Skeletal muscle tissue (tissue), 4 donors: ENCODE measurements around the gene BRICD5. TPM values are rescaled to one million over a fixed set of nuclear protein-coding genes. Genes with fewer than 3 reads are reported as not detected.
A peak's percentile ranks its signal among the peaks of the same experiment; 100 is the strongest.

Experiments
- H3K27ac ChIP-seq: one replicate; pipeline ENCODE4 v1.7.0; 2013; ENCODE audit warnings: mild to moderate bottlenecking, low read depth, low read length, inconsistent platforms
- H3K27me3 ChIP-seq, 3 donors: one replicate each; pipeline ENCODE4 v1.7.0; 2013; ENCODE audit warnings: low read length in 3 of 3; ENCODE audit not compliant: control insufficient read depth in 3 of 3, insufficient read depth in 3 of 3
- H3K36me3 ChIP-seq, 3 donors: one replicate each; pipeline ENCODE4 v1.7.0; 2013; ENCODE audit warnings: low read length in 3 of 3; ENCODE audit not compliant: control insufficient read depth in 3 of 3, insufficient read depth in 3 of 3
- H3K4me1 ChIP-seq, 3 donors: one replicate each; pipeline ENCODE4 v1.7.0; 2013; ENCODE audit warnings: low read length in 3 of 3, mild to moderate bottlenecking in 3 of 3; ENCODE audit not compliant: control insufficient read depth in 3 of 3, insufficient read depth in 3 of 3
- H3K4me3 ChIP-seq, 3 donors: one replicate each; pipeline ENCODE4 v1.7.0; 2013; ENCODE audit warnings: low read length in 3 of 3
- H3K9ac ChIP-seq, 3 donors: one replicate each; pipeline ENCODE4 v1.7.0; 2013; ENCODE audit warnings: low read length in 3 of 3, mild to moderate bottlenecking in 3 of 3, moderate library complexity in 2 of 3, low read depth in 1 of 3
- H3K9me3 ChIP-seq, 3 donors: one replicate each; pipeline ENCODE4 v1.7.0; 2013; ENCODE audit warnings: low read length in 3 of 3; ENCODE audit not compliant: control insufficient read depth in 3 of 3
- total RNA-seq: library from RNA; depleted of rRNA; stranded (reverse); fragments of >200 nt; gene quantifications from one replicate; pipeline ENCODE4 v1.2.3, GENCODE V29; 2014
- donor health status: Osteomylitis.

Gene BRICD5
- total RNA-seq, 1 donor from 2014 or later, result 2.1 TPM

DNA sequence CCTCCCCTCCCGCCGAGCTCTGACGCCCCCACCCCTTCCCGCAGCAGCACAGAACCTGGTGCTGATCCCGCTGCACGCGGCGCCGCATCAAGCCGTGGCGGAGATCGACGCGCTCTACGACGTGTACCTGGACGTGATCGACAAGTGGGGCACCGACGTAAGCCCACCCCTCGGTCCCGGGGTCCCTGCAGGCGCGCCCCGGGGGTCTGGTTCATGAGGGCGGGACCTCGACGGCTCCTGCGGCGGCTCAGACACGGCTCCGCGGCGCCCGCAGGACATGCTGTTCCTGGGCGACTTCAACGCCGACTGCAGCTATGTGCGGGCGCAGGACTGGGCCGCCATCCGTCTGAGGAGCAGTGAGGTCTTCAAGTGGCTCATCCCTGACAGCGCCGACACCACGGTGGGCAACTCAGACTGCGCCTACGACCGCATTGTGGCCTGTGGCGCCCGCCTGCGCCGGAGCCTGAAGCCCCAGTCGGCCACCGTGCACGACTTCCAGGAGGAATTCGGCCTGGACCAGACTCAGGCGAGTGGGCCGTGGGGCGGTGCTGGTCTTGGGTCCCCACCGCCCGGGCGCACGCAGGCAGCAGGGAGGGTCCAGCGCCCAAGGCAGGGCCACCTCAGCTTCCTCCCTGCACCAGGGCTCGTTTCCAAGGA lies 27.0 kb upstream of the BRICD5 start:
- Histone ChIP-seq H3K27ac (no peak overlapping the region), H3K9ac (no peak overlapping the region), H3K36me3 (peaks cover 39 to 46% (median 41%) of the 10 kb centered on the region in 3 donors), H3K9me3 (no peaks in the 10 kb centered on the region), H3K27me3 (peaks cover 12 to 26% (median 17%) of the 10 kb centered on the region in 3 donors), H3K4me1 (peaks cover 12 to 15% (median 12%) of the 10 kb centered on the region in 3 donors), H3K4me3 (no peak overlapping the region)

DNA sequence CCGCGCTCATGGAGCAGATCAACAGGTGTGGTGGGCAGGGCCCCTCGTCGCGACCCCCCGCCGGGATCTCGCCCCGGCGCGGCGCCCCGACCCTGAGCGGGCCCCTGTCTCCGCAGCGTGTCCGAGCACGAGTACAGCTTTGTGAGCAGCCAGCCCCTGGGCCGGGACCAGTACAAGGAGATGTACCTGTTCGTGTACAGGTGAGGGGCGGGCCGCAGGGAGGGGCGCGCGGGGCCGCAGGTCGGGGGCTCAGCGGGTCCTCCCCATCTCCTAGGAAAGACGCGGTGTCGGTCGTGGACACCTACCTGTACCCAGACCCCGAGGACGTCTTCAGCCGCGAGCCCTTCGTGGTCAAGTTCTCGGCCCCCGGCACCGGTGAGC lies 26.4 kb upstream of the BRICD5 start:
- H3K36me3 ChIP-seq, result peaks cover 39 to 45% (median 41%) of the 10 kb centered on the region in 3 donors
- peaks cover 12 to 26% (median 17%) of the 10 kb centered on the region in 3 donors for H3K27me3 ChIP-seq
- no peak overlapping the region for H3K4me3 ChIP-seq
- peaks cover 12 to 15% (median 12%) of the 10 kb centered on the region in 3 donors for H3K4me1 ChIP-seq
- no peak overlapping the region for H3K27ac ChIP-seq
- no peak overlapping the region for H3K9ac ChIP-seq
- no peaks in the 10 kb centered on the region for H3K9me3 ChIP-seq

DNA sequence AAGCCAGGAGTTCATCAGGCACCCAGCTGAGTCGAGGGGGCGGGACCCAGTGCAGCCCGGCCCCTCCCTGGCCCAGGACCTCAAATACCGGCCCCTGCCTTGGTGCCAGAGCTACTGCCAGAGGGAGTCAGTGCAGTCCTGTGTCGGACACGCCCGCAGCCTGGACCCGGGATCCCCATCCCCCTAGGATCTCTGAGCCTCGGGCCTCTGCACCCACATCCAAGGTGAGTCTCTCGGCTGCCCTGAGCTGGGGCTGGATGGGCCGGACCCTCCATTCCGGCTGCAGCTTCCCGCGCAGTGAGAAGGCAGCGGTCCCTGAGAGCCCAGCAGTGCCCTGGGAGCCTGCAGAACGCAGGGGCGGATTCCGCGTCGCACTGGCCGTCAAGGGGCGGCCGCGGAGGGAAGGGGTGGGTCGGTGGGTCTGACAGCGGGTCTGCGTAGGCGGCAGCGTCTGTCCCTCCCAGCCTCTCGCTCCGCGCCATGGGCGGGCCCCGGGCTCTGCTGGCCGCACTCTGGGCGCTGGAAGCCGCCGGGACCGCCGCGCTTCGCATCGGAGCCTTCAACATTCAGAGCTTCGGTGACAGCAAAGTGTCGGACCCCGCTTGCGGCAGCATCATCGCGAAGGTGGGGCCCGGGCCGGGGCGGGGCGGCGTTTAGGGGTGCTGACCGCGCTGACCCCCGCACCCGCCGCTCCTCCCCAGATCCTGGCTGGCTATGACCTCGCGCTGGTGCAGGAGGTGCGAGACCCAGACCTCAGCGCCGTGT lies 25.9 kb upstream of the BRICD5 start, which contains the start of gene DNASE1L2:
Gene DNASE1L2, plus strand, starts transcription at position 108 of the 765 bp plus-strand sequence. Its CDS starts 373 bp downstream, at position 481.
- no peak within 1 kb of the TSS for H3K27ac ChIP-seq
- no peaks in the 10 kb centered on the region for H3K9me3 ChIP-seq
- peaks cover 12 to 26% (median 17%) of the 10 kb centered on the region in 3 donors for H3K27me3 ChIP-seq
- peak within 1 kb of the TSS in 1 of 3 donors; percentile 6 for H3K4me3 ChIP-seq
- H3K9ac ChIP-seq, result peak within 1 kb of the TSS in 1 of 3 donors; percentile 60
- H3K4me1 ChIP-seq, result peaks cover 12 to 15% (median 12%) of the 10 kb centered on the region in 3 donors
- peaks cover 44 to 50% (median 44%) of the 10 kb centered on the region in 3 donors for H3K36me3 ChIP-seq

DNA sequence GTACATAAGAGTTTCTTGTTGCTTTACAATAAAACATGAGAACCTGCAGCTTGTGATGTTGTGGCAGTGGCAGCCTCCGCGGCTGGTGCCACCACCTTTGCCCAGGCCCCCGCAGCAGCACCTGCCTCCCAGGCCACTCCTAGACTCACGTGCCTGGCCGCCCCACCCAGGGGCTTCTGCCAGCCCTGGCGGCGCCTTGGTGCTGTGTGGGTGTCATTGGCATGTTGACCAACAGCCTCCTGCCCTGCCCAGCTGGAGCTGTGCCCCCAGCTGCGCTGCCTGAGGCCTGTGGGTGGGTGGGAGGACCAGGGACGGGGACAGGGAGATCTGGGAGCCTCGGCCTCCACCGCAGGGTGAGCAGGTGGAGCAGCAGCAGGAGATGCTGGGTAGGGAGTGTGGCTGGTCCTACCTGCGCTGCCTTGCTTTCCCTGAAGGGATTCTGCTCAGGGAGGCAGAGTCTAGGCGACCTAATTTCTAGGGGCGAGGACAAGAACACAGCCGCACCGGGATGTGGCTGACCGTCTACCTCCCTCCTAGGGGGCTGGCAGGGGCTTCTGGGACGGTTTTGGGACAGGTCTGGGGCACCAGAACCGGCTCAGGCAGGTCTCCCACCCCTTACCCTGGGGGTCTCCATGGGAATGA lies 25.2 kb upstream of the BRICD5 start:
- peaks cover 49 to 51% (median 50%) of the 10 kb centered on the region in 3 donors for H3K36me3 ChIP-seq
- no peak overlapping the region for H3K4me3 ChIP-seq
- H3K9me3 ChIP-seq, result no peaks in the 10 kb centered on the region
- no peak overlapping the region for H3K27ac ChIP-seq
- peaks cover 12 to 15% (median 12%) of the 10 kb centered on the region in 3 donors for H3K4me1 ChIP-seq
- no peak overlapping the region for H3K9ac ChIP-seq
- H3K27me3 ChIP-seq, result peaks cover 12 to 26% (median 17%) of the 10 kb centered on the region in 3 donors

DNA sequence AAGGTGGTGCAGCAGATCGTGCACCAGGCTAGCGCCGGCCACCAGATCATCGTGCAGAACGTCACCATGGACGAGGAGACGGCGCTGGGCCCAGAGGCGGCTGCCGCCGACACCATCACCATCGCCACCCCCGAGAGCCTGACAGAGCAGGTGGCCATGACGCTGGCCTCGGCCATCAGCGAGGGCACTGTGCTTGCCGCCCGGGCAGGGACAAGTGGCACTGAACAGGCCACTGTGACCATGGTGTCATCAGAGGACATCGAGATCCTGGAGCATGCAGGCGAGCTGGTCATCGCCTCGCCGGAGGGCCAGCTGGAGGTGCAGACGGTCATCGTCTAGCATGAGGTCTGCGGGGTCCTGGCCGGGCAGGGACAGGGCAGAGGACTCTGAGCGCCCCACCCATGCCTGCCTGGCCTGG lies 24.6 kb upstream of the BRICD5 start:
- Histone ChIP-seq H3K36me3 (peaks cover 50 to 55% (median 54%) of the 10 kb centered on the region in 3 donors), H3K27me3 (peaks cover 12 to 26% (median 17%) of the 10 kb centered on the region in 3 donors), H3K4me3 (no peak overlapping the region), H3K9me3 (no peaks in the 10 kb centered on the region), H3K4me1 (peaks cover 12 to 15% (median 12%) of the 10 kb centered on the region in 3 donors), H3K9ac (no peak overlapping the region), H3K27ac (no peak overlapping the region)

DNA sequence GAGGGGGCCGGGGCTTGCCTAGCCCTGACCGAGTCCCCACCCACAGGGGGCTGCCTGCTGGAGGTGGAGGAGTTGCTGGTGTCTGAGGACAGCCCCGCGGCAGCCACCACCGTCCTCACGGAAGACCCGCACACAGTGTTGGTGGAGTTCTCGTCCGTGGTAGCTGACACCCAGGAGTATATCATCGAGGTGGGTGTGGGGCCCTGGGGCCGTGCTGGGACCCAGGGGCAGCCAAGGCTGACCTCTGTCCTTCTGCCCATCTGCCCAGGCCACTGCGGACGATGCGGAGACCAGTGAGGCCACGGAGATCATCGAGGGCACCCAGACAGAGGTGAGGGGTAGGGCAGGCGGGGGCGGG lies 24.1 kb upstream of the BRICD5 start:
- H3K4me1 ChIP-seq, result peaks cover 12 to 15% (median 12%) of the 10 kb centered on the region in 3 donors
- no peak overlapping the region for H3K27ac ChIP-seq
- peaks cover 12 to 26% (median 17%) of the 10 kb centered on the region in 3 donors for H3K27me3 ChIP-seq
- H3K36me3 ChIP-seq, result peaks cover 53 to 58% (median 57%) of the 10 kb centered on the region in 3 donors
- H3K9ac ChIP-seq, result no peak overlapping the region
- H3K4me3 ChIP-seq, result no peak overlapping the region
- H3K9me3 ChIP-seq, result no peaks in the 10 kb centered on the region

DNA sequence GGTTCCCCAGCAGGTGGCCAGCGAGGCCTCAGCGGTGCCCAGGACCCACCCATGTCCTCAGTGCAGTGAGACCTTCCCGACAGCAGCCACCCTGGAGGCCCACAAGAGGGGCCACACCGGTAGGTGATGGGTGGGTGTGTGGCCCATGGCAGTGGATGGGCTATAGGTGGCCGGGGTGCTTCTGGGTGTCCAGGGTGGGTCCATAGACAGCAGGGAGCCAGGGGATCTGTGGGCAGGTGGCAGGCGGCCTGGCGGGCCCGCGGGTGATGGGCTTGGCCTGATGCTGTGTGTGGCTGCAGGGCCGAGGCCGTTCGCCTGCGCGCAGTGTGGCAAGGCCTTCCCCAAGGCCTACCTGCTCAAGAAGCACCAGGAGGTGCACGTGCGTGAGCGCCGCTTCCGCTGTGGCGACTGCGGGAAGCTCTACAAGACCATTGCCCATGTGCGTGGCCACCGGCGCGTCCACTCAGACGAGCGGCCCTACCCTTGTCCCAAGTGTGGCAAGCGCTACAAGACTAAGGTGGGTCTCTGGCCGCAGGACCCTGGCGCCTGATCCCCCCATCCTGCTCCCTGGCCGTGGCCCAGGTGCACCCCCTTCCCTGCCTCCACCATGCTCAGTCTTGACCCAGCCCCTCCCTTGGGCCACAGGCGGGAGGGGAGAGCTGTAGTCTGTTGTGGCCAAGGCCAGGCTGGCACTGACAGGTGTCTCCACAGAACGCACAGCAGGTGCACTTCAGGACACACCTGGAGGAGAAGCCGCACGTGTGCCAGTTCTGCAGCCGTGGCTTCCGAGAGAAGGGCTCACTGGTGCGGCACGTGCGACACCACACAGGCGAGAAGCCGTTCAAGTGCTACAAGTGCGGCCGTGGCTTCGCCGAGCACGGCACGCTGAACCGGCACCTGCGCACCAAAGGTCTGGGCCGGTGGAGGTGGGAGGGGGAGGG lies 23.5 kb upstream of the BRICD5 start:
- H3K36me3 ChIP-seq, result peaks cover 56 to 58% (median 57%) of the 10 kb centered on the region in 3 donors
- H3K9me3 ChIP-seq, result no peaks in the 10 kb centered on the region
- no peak overlapping the region for H3K27ac ChIP-seq
- peaks cover 12 to 15% (median 12%) of the 10 kb centered on the region in 3 donors for H3K4me1 ChIP-seq
- no peak overlapping the region for H3K9ac ChIP-seq
- peaks cover 12 to 26% (median 17%) of the 10 kb centered on the region in 3 donors for H3K27me3 ChIP-seq
- H3K4me3 ChIP-seq, result no peak overlapping the region

DNA sequence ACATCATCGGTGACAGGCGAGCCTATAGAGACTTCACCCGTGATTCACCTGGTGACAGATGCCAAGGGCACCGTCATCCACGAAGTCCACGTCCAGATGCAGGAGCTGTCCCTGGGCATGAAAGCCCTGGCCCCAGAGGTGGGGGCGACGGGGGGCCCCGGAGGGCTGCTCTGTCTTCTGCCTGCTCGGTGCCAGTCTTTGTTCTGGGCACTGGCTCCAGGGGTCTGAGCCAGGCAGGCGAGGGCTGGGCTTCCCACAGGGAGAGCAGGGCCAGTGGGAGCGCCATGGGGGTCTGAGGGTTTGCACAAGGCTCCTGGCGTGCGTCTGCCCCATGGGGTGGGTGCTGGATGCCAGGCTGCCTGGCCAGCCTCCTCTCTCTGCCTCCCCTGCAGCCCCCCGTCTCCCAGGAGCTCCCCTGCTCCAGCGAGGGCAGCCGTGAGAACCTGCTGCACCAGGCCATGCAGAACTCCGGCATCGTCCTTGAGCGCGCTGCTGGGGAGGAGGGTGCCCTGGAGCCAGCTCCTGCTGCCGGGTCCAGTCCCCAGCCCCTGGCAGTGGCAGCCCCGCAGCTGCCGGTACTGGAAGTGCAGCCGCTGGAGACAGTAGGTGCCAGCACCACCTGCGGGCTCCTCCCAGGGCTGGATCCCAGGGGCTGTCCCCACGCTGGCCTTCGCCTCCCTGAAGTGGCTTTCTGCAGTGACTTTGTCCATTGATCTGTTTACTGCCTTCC lies 22.5 kb upstream of the BRICD5 start:
- peaks cover 12 to 26% (median 17%) of the 10 kb centered on the region in 3 donors for H3K27me3 ChIP-seq
- no peak overlapping the region for H3K27ac ChIP-seq
- no peaks in the 10 kb centered on the region for H3K9me3 ChIP-seq
- no peak overlapping the region for H3K9ac ChIP-seq
- peaks cover 63 to 67% (median 64%) of the 10 kb centered on the region in 3 donors for H3K36me3 ChIP-seq
- peaks cover 12 to 15% (median 12%) of the 10 kb centered on the region in 3 donors for H3K4me1 ChIP-seq
- no peak overlapping the region for H3K4me3 ChIP-seq
